ENCODE results near the gene PER1.
"Not testable (repeated sequence)": the region's sequence is repeated elsewhere in the genome, so short reads cannot be mapped to it uniquely, and the experiment has no call there.

The PER1 gene

GRCh38 chr17:8152112-8152775, at the start of gene PER1:
PER1 (minus strand) TSS chr17:8152404; CDS start chr17:8150706, 1,698 bp downstream.
- DNase-seq: peak; percentile 82

GRCh38 chr17:8192070-8192815, 40.0 kb upstream of the PER1 start:
- peak; percentile 64 for DNase-seq

GRCh38 chr17:8190506-8190905, 38.3 kb upstream of the PER1 start:
- no peak for DNase-seq

GRCh38 chr17:8189711-8190477, 37.7 kb upstream of the PER1 start, which contains the start of gene BORCS6:
BORCS6 (minus strand) TSS chr17:8190180; CDS start chr17:8190140, 40 bp downstream.
- DNase-seq: peak; percentile 83

GRCh38 chr17:8189041-8189710, 37.0 kb upstream of the PER1 start:
- no peak for DNase-seq

GRCh38 chr17:8188263-8188839, 36.1 kb upstream of the PER1 start:
- DNase-seq: no peak

- peak; percentile 92 for DNase-seq
These were observed 35.5 kb upstream of the PER1 start for GRCh38 chr17:8187517-8188262.

- peak; percentile 86 for DNase-seq
These were observed 34.7 kb upstream of the PER1 start for GRCh38 chr17:8186787-8187516.

GRCh38 chr17:8186446-8186786, 34.2 kb upstream of the PER1 start:
- DNase-seq: no peak

- DNase-seq: peak; percentile 28
These were observed 33.6 kb upstream of the PER1 start for GRCh38 chr17:8185582-8186445.

- no peak for DNase-seq
These were observed 25.0 kb upstream of the PER1 start for GRCh38 chr17:8176998-8177731.

GRCh38 chr17:8176197-8176940, 24.2 kb upstream of the PER1 start, which contains the start of gene TMEM107:
TMEM107 (minus strand) TSS chr17:8176380; CDS start chr17:8176286, 94 bp downstream.
- DNase-seq: peak; percentile 46

GRCh38 chr17:8175795-8176196, 23.6 kb upstream of the PER1 start:
- DNase-seq: no peak

- DNase-seq: no peak
These were observed 21.7 kb upstream of the PER1 start for GRCh38 chr17:8173871-8174322.

- peak; percentile 87 for DNase-seq
These were observed 21.1 kb upstream of the PER1 start for GRCh38 chr17:8173056-8173870.

GRCh38 chr17:8170186-8170585, 18.0 kb upstream of the PER1 start:
- DNase-seq: not testable (repeated sequence)

- DNase-seq: no peak
These were observed 15.3 kb upstream of the PER1 start for GRCh38 chr17:8167526-8167925.

- DNase-seq: no peak
These were observed 14.5 kb upstream of the PER1 start for GRCh38 chr17:8166731-8167130.

All from NCI-H1048 (cell line).